Measurements from ENCODE around the gene PER1. TPM values are rescaled to one million over a fixed set of nuclear protein-coding genes. Genes with fewer than 3 reads are reported as not detected.

Gene PER1
- total and polyA plus RNA-seq, 4 donors: 93.5 to 238 (median 129) TPM

DNA sequence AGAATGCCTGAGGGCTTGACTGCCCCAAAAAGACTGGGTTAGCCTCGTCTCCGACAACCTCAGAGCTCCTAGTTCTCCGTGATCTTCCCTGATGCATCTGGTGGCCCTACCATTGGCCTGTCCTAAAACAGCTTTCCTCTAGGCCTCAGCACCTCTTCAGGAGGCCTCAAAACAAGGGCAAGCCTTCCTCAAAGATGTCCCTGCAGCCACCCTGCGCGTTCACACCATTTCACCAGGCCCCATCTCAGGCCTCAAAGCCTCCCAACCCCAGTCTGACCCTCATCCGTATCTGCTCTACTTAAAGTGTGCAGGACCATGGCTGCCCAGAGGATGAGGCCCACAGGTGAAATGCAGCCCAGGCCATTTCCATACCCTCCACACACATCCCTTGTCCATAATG is 41.3 kb downstream of the PER1 start:
- no peak overlapping the region for H3K4me3 ChIP-seq
- no peak overlapping the region for H3K9ac ChIP-seq (ENCODE audit: insufficient read depth in 1 of 2, low read length in 2 of 2)
- H3K27me3 ChIP-seq (ENCODE audit: control insufficient read depth in 3 of 3, insufficient read depth in 3 of 3, low read length in 2 of 3): peaks cover 0 to 48% (median 47%) of the 10 kb centered on the region in 3 donors
- TF ChIP-seq, protein P1, sequence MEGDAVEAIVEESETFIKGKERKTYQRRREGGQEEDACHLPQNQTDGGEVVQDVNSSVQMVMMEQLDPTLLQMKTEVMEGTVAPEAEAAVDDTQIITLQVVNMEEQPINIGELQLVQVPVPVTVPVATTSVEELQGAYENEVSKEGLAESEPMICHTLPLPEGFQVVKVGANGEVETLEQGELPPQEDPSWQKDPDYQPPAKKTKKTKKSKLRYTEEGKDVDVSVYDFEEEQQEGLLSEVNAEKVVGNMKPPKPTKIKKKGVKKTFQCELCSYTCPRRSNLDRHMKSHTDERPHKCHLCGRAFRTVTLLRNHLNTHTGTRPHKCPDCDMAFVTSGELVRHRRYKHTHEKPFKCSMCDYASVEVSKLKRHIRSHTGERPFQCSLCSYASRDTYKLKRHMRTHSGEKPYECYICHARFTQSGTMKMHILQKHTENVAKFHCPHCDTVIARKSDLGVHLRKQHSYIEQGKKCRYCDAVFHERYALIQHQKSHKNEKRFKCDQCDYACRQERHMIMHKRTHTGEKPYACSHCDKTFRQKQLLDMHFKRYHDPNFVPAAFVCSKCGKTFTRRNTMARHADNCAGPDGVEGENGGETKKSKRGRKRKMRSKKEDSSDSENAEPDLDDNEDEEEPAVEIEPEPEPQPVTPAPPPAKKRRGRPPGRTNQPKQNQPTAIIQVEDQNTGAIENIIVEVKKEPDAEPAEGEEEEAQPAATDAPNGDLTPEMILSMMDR (IDR thresholded peaks at IDR 0.05; ENCODE audit: control extremely low read depth, extremely low read depth): no peak
- H3K27ac ChIP-seq (ENCODE audit: low read depth in 1 of 2, low read length in 1 of 2): no peak overlapping the region
- WGBS, 2 donors: 94 to 95% methylated on average over 6 of the region's 6 CpGs
- no peak for DNase-seq
- H3K4me1 ChIP-seq (ENCODE audit: control insufficient read depth in 5 of 5, insufficient read depth in 5 of 5, low read length in 5 of 5): peaks cover 0 to 8% (median 0%) of the 10 kb centered on the region in 5 donors
- ATAC-seq (ENCODE audit: insufficient read depth, low FRiP score): no peak
- H3K9me3 ChIP-seq (ENCODE audit: control insufficient read depth in 4 of 4, insufficient read depth in 3 of 4, low read length in 3 of 4): peaks cover 0 to 4% (median 0%) of the 10 kb centered on the region in 4 donors
- H3K36me3 ChIP-seq (ENCODE audit: control insufficient read depth in 4 of 4, insufficient read depth in 4 of 4, low read length in 4 of 4): no peaks in the 10 kb centered on the region

DNA sequence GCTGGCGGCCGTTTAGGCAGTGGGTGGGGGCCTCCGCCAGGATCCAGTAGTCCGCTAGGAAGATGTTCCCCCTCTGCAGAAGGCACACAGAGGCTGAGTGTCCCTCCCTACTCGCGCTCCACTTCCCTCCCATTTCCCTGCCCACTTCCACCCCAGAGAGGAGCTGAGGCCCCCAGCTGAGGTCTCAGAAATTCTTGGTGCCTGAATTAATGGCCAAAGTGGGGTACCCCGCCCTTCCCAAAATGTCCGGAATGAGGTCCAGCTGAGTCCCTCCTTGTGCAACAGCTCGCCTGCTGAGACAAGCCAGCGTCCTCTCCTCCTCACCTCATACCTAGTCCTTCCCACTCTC is 41.8 kb downstream of the PER1 start:
- peaks cover 0 to 4% (median 0%) of the 10 kb centered on the region in 4 donors for H3K9me3 ChIP-seq (ENCODE audit: control insufficient read depth in 4 of 4, insufficient read depth in 3 of 4, low read length in 3 of 4)
- H3K27ac ChIP-seq (ENCODE audit: low read depth in 1 of 2, low read length in 1 of 2): no peak overlapping the region
- H3K9ac ChIP-seq (ENCODE audit: insufficient read depth in 1 of 2, low read length in 2 of 2): no peak overlapping the region
- ATAC-seq (ENCODE audit: insufficient read depth, low FRiP score) (no peak), DNase-seq (no peak)
- H3K27me3 ChIP-seq (ENCODE audit: control insufficient read depth in 3 of 3, insufficient read depth in 3 of 3, low read length in 2 of 3): peaks cover 0 to 44% (median 43%) of the 10 kb centered on the region in 3 donors
- no peak overlapping the region for H3K4me3 ChIP-seq
- H3K4me1 ChIP-seq (ENCODE audit: control insufficient read depth in 5 of 5, insufficient read depth in 5 of 5, low read length in 5 of 5): peaks cover 0 to 8% (median 0%) of the 10 kb centered on the region in 5 donors
- H3K36me3 ChIP-seq (ENCODE audit: control insufficient read depth in 4 of 4, insufficient read depth in 4 of 4, low read length in 4 of 4): no peaks in the 10 kb centered on the region
- WGBS, 2 donors: 21% methylated on average over 10 of the region's 10 CpGs
- TF ChIP-seq, protein P1 (IDR thresholded peaks at IDR 0.05; ENCODE audit: control extremely low read depth, extremely low read depth): no peak

DNA sequence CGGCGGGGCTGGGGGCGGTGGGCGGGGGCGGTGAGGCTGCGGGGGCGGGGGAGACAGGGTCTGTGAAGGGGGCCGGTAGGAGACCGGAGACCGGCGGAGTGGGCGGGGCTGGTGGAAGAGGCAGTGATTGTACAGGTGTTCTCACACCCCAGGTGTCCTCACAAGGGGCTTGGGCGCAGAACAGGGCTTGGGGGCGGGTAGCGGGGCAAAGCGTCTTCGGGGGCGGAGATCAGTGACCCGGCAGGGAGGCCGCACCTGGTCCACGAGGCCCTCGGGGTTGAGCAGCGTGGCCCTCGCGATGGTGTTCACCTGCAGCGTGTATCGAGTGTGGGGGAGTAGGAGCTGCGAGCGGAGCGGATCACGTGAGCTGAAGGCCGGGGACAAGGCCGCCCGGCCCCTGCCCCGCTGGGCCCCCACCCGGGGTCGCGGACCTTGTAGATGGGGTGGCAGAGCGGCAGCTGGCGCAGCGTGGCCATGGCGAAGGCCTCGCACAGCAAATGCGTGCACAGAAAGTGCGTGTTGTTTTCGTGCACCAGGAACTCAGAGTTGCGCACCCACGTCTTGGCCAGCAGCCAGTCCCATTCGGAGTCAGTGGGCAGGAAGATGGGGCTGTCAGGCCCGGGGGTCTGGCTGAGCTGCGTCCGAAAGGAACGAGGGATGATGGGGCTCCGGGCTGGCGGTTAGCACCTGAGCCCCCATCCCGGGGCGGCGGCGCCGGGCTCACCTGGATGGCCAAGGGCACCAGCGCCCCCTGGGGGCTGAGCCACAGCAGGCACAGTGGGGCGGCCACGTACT is 42.3 kb downstream of the PER1 start:
- peaks cover 0 to 8% (median 0%) of the 10 kb centered on the region in 5 donors for H3K4me1 ChIP-seq (ENCODE audit: control insufficient read depth in 5 of 5, insufficient read depth in 5 of 5, low read length in 5 of 5)
- TF ChIP-seq, protein P1 (IDR thresholded peaks at IDR 0.05; ENCODE audit: control extremely low read depth, extremely low read depth): peak; percentile 51
- peaks cover 0 to 4% (median 0%) of the 10 kb centered on the region in 4 donors for H3K9me3 ChIP-seq (ENCODE audit: control insufficient read depth in 4 of 4, insufficient read depth in 3 of 4, low read length in 3 of 4)
- no peak overlapping the region for H3K27ac ChIP-seq (ENCODE audit: low read depth in 1 of 2, low read length in 1 of 2)
- H3K36me3 ChIP-seq (ENCODE audit: control insufficient read depth in 4 of 4, insufficient read depth in 4 of 4, low read length in 4 of 4): no peaks in the 10 kb centered on the region
- peak; percentile 18 to 52 (median 49) for DNase-seq
- peaks cover 0 to 38% (median 37%) of the 10 kb centered on the region in 3 donors for H3K27me3 ChIP-seq (ENCODE audit: control insufficient read depth in 3 of 3, insufficient read depth in 3 of 3, low read length in 2 of 3)
- H3K4me3 ChIP-seq: no peak overlapping the region
- no peak overlapping the region for H3K9ac ChIP-seq (ENCODE audit: insufficient read depth in 1 of 2, low read length in 2 of 2)
- peak; percentile 81 for ATAC-seq (ENCODE audit: insufficient read depth, low FRiP score)
- 17% methylated on average over 57 to 63 of the region's 63 CpGs for WGBS, 2 donors

Data from lung (tissue), 12 donors.